A673 (cell line): ENCODE results near the gene MAPK8IP3. TPM values are rescaled to one million over a fixed set of nuclear protein-coding genes. Genes with fewer than 3 reads are reported as not detected.

ENCODE experiments used
- BruUV-seq: library from RNA; stranded (reverse); fragments of 400-500 nt; replicated peaks from 2 replicates; lab custom pipeline; 2021; lab: Mats Ljungman, UMichigan
- CTCF ChIA-PET: fragments of 300-600 bp; sonication (Branson Sonifier 250); formaldehyde crosslinking; loops from one replicate; lab custom pipeline; 2022; ENCODE audit warnings: antibody characterized with exemption; lab: Charles Lee
- POLR2A ChIA-PET: fragments of 300-600 bp; sonication (Branson Sonifier 250); formaldehyde crosslinking; loops from one replicate; lab custom pipeline; 2022; ENCODE audit warnings: antibody characterized with exemption; ENCODE audit not compliant: low non-redundant PET; lab: Charles Lee
- DNase-seq: peaks from one replicate; pipeline ENCODE4 v3.0.0-alpha.2; 2015; ENCODE audit warnings: low spot score
- H3K27ac ChIP-seq: fragments of 200-600 bp; sonication (generic); 2 replicates; pipeline ENCODE4 v1.5.1; 2016; ENCODE audit warnings: mixed run types, low read depth, mild to moderate bottlenecking, mixed read lengths, antibody characterized with exemption, low read length; ENCODE audit not compliant: poor library complexity, severe bottlenecking
- H3K27me3 ChIP-seq: fragments of 200-600 bp; sonication (generic); replicated peaks from 2 replicates; pipeline ENCODE4 v1.6.1; 2017; ENCODE audit warnings: mixed run types, low read depth, mild to moderate bottlenecking, mixed read lengths, antibody characterized with exemption, low read length; ENCODE audit not compliant: insufficient read depth, poor library complexity
- H3K36me3 ChIP-seq: fragments of 200-600 bp; sonication (generic); 2 replicates; pipeline ENCODE4 v1.6.1; 2016; ENCODE audit warnings: mixed run types, mild to moderate bottlenecking, mixed read lengths, antibody characterized with exemption, low read length; ENCODE audit not compliant: insufficient read depth, poor library complexity, severe bottlenecking
- H3K4me1 ChIP-seq: fragments of 200-600 bp; sonication (generic); 2 replicates; pipeline ENCODE4 v1.6.1; 2017; ENCODE audit warnings: mixed run types, mild to moderate bottlenecking, mixed read lengths, antibody characterized with exemption, low read length; ENCODE audit not compliant: insufficient read depth, poor library complexity, severe bottlenecking
- H3K4me3 ChIP-seq: fragments of 200-600 bp; sonication (generic); 2 replicates; pipeline ENCODE4 v1.5.1; 2016; ENCODE audit warnings: low read depth, mixed run types, mild to moderate bottlenecking, mixed read lengths, low read length; ENCODE audit not compliant: poor library complexity, severe bottlenecking
- H3K9me3 ChIP-seq: fragments of 200-600 bp; sonication (generic); 2 replicates; pipeline ENCODE4 v1.6.1; 2016; ENCODE audit warnings: mixed run types, low read depth, mild to moderate bottlenecking, mixed read lengths, antibody characterized with exemption, low read length; ENCODE audit not compliant: poor library complexity, severe bottlenecking
- EZH2 ChIP-seq: fragments of 200-600 bp; sonication (generic); IDR thresholded peaks from 2 replicates; pipeline ENCODE4 v1.6.1; 2017; ENCODE audit warnings: borderline replicate concordance, low read depth, mild to moderate bottlenecking, mixed read lengths, antibody characterized with exemption, low read length; ENCODE audit not compliant: poor library complexity, severe bottlenecking
- intact Hi-C: fragments of 100-400 bp; cut with micrococcal nuclease; formaldehyde crosslinking; loops from one replicate; pipeline ENCODE4 v1.10.0; 2022; ENCODE audit not compliant: unreplicated experiment
- total RNA-seq: library from RNA; stranded (reverse); gene quantifications from 2 replicates; pipeline ENCODE4 v1.2.3, GENCODE V29; 2021
- TF ChIP-seq, protein P1 (sequence below): fragments of 300-800, 200-600 bp; sonication (generic); conservative IDR thresholded peaks from 2 replicates; pipeline ENCODE4 v1.5.1; 2017; ENCODE audit warnings: low read depth, mild to moderate bottlenecking, antibody characterized with exemption, low read length, moderate library complexity, mixed read lengths

Gene MAPK8IP3
- total RNA-seq, 1 experiment from 2014 or later = 69.2 TPM

DNA sequence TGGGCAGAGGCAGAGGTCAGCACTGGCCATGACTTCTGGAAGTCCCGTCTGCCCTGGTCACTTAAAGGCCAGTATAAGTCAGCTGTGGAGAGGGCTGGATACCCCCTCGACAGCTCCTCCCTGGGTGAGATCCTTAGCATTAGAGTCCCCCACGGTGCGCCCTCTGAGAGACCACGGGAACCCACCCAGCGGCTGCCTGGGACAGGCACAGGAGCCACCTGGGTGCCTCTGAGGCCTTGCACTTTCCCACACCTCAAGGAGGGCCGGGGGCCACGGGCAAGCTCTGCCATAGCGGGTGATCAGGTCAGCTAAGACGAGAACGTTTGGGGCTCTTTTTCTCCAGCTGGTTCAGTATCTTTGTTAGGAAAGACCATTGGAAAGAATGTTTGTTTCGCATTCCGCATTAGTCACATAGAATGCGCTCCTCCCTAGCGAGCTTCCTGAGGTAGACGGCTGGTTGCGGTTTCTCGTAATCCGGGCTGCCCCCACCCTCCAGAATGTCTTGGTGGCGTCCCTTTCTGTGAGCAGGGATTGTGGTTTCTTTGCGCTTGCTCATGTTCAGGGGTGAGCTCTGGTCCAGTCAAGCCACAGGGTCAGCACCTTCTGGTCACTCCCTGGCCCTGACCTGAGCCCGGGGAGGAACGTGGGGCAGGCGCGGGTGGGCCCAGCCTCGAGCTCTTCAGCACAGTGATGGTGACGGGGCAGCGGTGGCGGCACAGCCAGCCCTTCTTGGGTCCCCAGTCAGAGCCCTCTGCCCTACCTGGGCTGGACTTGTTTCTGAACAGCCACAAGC is 40.1 kb downstream of the MAPK8IP3 start:
- Histone ChIP-seq H3K9me3 (no peaks in the 10 kb centered on the region), H3K4me1 (no peaks in the 10 kb centered on the region), H3K27ac (peak overlapping the region; percentile 30), H3K36me3 (peaks cover 14% of the 10 kb centered on the region), H3K27me3 (no peaks in the 10 kb centered on the region), H3K4me3 (no peak overlapping the region)
- intact Hi-C loops = no loop called here
- POLR2A ChIA-PET = no interaction called here
- BruUV-seq = no TSS peak
- TF ChIP-seq EZH2 = no peak
- peak; percentile 38 for DNase-seq
- CTCF ChIA-PET = interaction anchor here (0.6 kb wide), 1 partner anchor 183 kb away, joined by 10 read pairs; no protein-coding TSS in a partner anchor

DNA sequence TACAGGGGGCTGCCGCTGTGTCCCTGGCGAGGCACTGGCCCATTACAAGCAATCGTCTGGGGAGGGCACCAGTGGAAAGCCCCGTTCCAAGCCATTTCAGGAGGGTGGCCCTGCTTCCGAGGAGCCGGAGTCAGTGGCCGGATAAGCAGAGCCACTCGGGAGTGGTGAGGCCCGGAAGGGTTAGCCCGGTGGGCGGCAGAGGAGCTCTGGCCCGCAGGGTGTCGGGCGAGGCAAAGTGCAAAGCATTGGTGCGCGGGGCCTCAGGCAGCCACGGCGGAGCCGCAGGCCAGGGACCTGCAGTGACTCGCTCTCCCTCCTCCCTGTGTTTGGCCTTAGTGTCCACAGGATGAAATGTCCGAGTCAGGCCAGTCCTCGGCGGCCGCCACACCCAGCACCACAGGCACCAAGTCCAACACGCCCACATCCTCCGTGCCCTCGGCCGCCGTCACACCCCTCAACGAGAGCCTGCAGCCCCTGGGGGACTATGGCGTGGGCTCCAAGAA is 40.7 kb downstream of the MAPK8IP3 start:
- intact Hi-C loops = no loop called here
- H3K27ac ChIP-seq = peak overlapping the region; percentile 30
- ChIA-PET CTCF (interaction anchor here (0.6 kb wide), 1 partner anchor 182 kb away, joined by 10 read pairs; no protein-coding TSS in a partner anchor), POLR2A (no interaction called here)
- no peaks in the 10 kb centered on the region for H3K27me3 ChIP-seq
- H3K4me3 ChIP-seq = no peak overlapping the region
- H3K36me3 ChIP-seq = peaks cover 15% of the 10 kb centered on the region
- no peaks in the 10 kb centered on the region for H3K9me3 ChIP-seq
- no peak for DNase-seq
- no TSS peak for BruUV-seq
- no peaks in the 10 kb centered on the region for H3K4me1 ChIP-seq
- no peak for TF ChIP-seq EZH2
- TF ChIP-seq, protein P1, sequence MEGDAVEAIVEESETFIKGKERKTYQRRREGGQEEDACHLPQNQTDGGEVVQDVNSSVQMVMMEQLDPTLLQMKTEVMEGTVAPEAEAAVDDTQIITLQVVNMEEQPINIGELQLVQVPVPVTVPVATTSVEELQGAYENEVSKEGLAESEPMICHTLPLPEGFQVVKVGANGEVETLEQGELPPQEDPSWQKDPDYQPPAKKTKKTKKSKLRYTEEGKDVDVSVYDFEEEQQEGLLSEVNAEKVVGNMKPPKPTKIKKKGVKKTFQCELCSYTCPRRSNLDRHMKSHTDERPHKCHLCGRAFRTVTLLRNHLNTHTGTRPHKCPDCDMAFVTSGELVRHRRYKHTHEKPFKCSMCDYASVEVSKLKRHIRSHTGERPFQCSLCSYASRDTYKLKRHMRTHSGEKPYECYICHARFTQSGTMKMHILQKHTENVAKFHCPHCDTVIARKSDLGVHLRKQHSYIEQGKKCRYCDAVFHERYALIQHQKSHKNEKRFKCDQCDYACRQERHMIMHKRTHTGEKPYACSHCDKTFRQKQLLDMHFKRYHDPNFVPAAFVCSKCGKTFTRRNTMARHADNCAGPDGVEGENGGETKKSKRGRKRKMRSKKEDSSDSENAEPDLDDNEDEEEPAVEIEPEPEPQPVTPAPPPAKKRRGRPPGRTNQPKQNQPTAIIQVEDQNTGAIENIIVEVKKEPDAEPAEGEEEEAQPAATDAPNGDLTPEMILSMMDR = no peak

DNA sequence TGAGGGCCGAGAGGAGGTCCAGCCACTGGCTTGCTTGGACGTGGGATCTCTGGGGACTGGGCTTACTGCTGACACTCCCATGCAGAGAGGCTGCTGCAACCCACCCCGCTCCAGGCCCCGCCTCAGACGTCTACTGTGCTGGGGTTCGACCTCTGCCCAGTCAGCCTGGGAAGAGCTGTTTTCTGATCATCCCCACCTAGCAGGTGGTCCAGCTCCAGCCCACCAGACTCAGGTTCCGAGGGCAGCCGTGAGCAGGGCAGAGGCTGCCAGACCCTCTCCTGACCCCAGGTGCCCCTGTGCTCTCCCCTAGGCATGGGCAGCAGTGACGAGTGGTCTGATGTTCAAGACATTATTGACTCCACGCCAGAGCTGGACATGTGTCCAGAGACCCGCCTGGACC is 41.9 kb downstream of the MAPK8IP3 start:
- ChIA-PET POLR2A (no interaction called here), CTCF (no interaction called here)
- BruUV-seq = no TSS peak
- Histone ChIP-seq H3K27ac (no peak overlapping the region), H3K9me3 (no peaks in the 10 kb centered on the region), H3K36me3 (peaks cover 19% of the 10 kb centered on the region), H3K4me1 (no peaks in the 10 kb centered on the region), H3K4me3 (no peak overlapping the region), H3K27me3 (no peaks in the 10 kb centered on the region)
- intact Hi-C loops = no loop called here
- no peak for TF ChIP-seq EZH2
- TF ChIP-seq, protein P1 = no peak
- DNase-seq = no peak
